Type B pancreatic cell (in vitro differentiated cells): Measurements from ENCODE around the gene TMEM221. TPM values are rescaled to one million over a fixed set of nuclear protein-coding genes. Genes with fewer than 3 reads are reported as not detected.
A peak's percentile ranks its signal among the peaks of the same experiment; 100 is the strongest.

ENCODE experiments used
- DNase-seq: peaks from one replicate; pipeline ENCODE4 v3.0.0; 2021; ENCODE audit warnings: mixed read lengths; ENCODE audit not compliant: unreplicated experiment; ENCODE audit errors: extremely low spot score
- H3K27ac Mint-ChIP-seq: 2 replicates; pipeline ENCODE4 v1.8.0; 2021; ENCODE audit warnings: mild to moderate bottlenecking, mixed read lengths
- H3K27me3 Mint-ChIP-seq: 2 replicates; pipeline ENCODE4 v1.8.0; 2021; ENCODE audit warnings: mixed read lengths
- H3K36me3 Mint-ChIP-seq: 2 replicates; pipeline ENCODE4 v1.8.0; 2021; ENCODE audit warnings: mixed read lengths
- H3K4me1 Mint-ChIP-seq: one replicate; pipeline ENCODE4 v1.8.0; 2021; ENCODE audit warnings: mixed read lengths; ENCODE audit not compliant: unreplicated experiment
- H3K4me3 Mint-ChIP-seq: 2 replicates; pipeline ENCODE4 v1.8.0; 2021; ENCODE audit warnings: mild to moderate bottlenecking, mixed read lengths
- H3K9me3 Mint-ChIP-seq: 2 replicates; pipeline ENCODE4 v1.8.0; 2021; ENCODE audit warnings: mixed read lengths
- CTCF ChIP-seq: fragments of 200-600 bp; sonication (generic); conservative IDR thresholded peaks from 2 replicates; pipeline ENCODE4 v1.5.0; 2021; ENCODE audit warnings: antibody characterized with exemption, mild to moderate bottlenecking
- total RNA-seq: library from RNA; stranded (reverse); gene quantifications from 2 replicates; pipeline ENCODE4 v1.2.1, GENCODE V29; 2021; ENCODE audit warnings: low replicate concordance

Gene TMEM221
- total RNA-seq, 1 donor from 2014 or later, result 0.87 TPM

- Mint-ChIP-seq H3K27ac (no peak within 1 kb of the TSS), H3K27me3 (peaks cover 25% of the 10 kb centered on the region), H3K4me1 (no peaks in the 10 kb centered on the region), H3K36me3 (no peaks in the 10 kb centered on the region), H3K9me3 (no peaks in the 10 kb centered on the region), H3K4me3 (no peak within 1 kb of the TSS)
- no peak for DNase-seq
- no peak for TF ChIP-seq CTCF
Observed at GRCh38 chr19:17460372-17461230, 12.1 kb upstream of the TMEM221 start, which contains the start of gene NXNL1. Gene NXNL1 (minus strand): TSS chr19:17460926. CDS start chr19:17460869, 57 bp downstream.

- Mint-ChIP-seq H3K9me3 (no peaks in the 10 kb centered on the region), H3K36me3 (no peaks in the 10 kb centered on the region), H3K27me3 (peaks cover 38% of the 10 kb centered on the region), H3K4me3 (peak overlapping the region; percentile 27), H3K4me1 (no peaks in the 10 kb centered on the region), H3K27ac (peak overlapping the region; percentile 7)
- no peak for DNase-seq
- no peak for TF ChIP-seq CTCF
Observed at GRCh38 chr19:17458970-17459369, 10.5 kb upstream of the TMEM221 start.

GRCh38 chr19:17457616-17458015 lies 9.1 kb upstream of the TMEM221 start:
- H3K4me1 Mint-ChIP-seq, result peaks cover 3% of the 10 kb centered on the region
- no peak overlapping the region for H3K27ac Mint-ChIP-seq
- H3K9me3 Mint-ChIP-seq, result no peaks in the 10 kb centered on the region
- no peak for TF ChIP-seq CTCF
- DNase-seq, result no peak
- H3K4me3 Mint-ChIP-seq, result no peak overlapping the region
- H3K36me3 Mint-ChIP-seq, result no peaks in the 10 kb centered on the region
- peaks cover 45% of the 10 kb centered on the region for H3K27me3 Mint-ChIP-seq

GRCh38 chr19:17456127-17456526 lies 7.7 kb upstream of the TMEM221 start:
- no peaks in the 10 kb centered on the region for H3K9me3 Mint-ChIP-seq
- no peak overlapping the region for H3K27ac Mint-ChIP-seq
- H3K27me3 Mint-ChIP-seq, result peaks cover 51% of the 10 kb centered on the region
- H3K4me1 Mint-ChIP-seq, result peaks cover 3% of the 10 kb centered on the region
- H3K36me3 Mint-ChIP-seq, result no peaks in the 10 kb centered on the region
- DNase-seq, result no peak
- no peak overlapping the region for H3K4me3 Mint-ChIP-seq
- no peak for TF ChIP-seq CTCF

- Mint-ChIP-seq H3K27me3 (peaks cover 51% of the 10 kb centered on the region), H3K27ac (no peak overlapping the region), H3K4me1 (peaks cover 3% of the 10 kb centered on the region), H3K36me3 (no peaks in the 10 kb centered on the region), H3K4me3 (no peak overlapping the region), H3K9me3 (no peaks in the 10 kb centered on the region)
- no peak for TF ChIP-seq CTCF
- no peak for DNase-seq
Observed at GRCh38 chr19:17455308-17456123, 7.0 kb upstream of the TMEM221 start.
